Stimulated activated naive CD8-positive, alpha-beta T cell treated with anti-CD3 and anti-CD28 coated beads, Interleukin-15, Interleukin-2, amounts not matched to agents 100 U/mL and 50 U/mL, for 24 hours (primary cell): ENCODE measurements around the gene CFHR3.
"Not testable (repeated sequence)": the region's sequence is repeated elsewhere in the genome, so short reads cannot be mapped to it uniquely, and the experiment has no call there.

Experiments used
- ATAC-seq: fragments of 150-1000 bp; cut with Tn5 transposase; one replicate; pipeline ENCODE4 v1.10.0; 2021
- DNase-seq: peaks from one replicate; pipeline ENCODE4 v3.0.0; 2021

Gene CFHR3

GRCh38 chr1:196774603-196775002 lies at the start of gene CFHR3:
CFHR3 (plus strand) TSS chr1:196774840; CDS start chr1:196774887, 47 bp downstream.
- no peak for ATAC-seq

DNA sequence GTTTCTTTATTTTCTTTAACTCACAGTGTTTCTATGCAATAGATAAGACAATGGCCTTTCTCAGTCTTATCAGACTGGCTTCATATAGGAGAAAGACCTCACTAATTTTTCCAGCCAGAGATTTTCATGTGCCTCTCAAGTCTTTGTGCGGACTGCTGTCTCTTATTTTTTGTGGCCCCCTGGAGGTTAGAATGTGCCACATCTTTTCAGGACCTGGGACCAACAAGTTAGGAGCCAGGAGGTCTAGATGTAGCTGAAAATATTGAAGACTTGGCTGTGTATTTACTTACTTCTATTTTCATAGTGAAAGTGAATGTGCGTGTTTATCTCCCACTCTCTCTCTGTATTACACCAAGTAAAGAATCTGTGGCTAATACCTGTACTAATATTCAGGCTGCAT lies 42.1 kb upstream of the CFHR3 start:
- DNase-seq, result no peak
- no peak for ATAC-seq

More at GRCh38 chr1:196774603-196775002, at the start of gene CFHR3:
- DNase-seq, result no peak

- no peak for DNase-seq
- no peak for ATAC-seq
Observed at GRCh38 chr1:196733091-196733970, 41.3 kb upstream of the CFHR3 start.

- DNase-seq (no peak), ATAC-seq (no peak)
Observed at GRCh38 chr1:196734006-196734405, 40.6 kb upstream of the CFHR3 start.

GRCh38 chr1:196734460-196734859 lies 40.2 kb upstream of the CFHR3 start:
- no peak for ATAC-seq
- no peak for DNase-seq

GRCh38 chr1:196738730-196739129 lies 35.9 kb upstream of the CFHR3 start:
- no peak for ATAC-seq
- no peak for DNase-seq

- not testable (repeated sequence) for ATAC-seq, DNase-seq
Observed at GRCh38 chr1:196743244-196743643, 31.4 kb upstream of the CFHR3 start.

DNA sequence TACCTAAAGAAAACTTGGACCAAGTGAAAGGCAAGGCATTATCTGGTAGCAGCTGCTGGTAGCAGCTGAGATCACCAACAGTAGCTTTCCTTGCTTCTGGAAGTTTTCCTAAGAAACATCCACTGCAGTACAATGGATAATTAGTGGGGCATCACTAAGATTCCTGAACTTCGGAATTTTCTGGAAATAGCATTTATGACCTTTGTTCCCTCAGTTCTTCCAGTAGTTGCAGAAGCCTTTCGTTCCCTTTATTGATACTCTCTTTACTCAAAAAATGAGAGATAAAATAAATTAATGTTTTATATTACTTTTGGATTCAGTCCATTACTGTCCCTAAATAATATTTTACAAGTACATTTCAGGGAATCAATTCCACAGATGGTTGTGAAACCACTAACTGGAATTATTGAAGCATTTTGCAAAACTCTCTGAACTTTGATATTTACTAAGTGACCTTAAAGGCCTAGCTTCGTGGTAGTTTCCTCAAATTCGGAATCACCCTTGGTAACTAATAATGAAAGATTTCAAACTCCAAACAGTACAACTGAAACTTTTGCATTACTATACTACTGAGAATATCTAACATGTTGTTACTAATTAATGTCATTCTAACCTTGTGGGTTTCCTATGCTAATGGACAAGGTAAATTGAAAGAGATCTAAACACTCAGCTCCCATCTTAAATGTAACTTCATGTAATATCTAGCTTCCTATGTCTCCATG lies 9.5 kb upstream of the CFHR3 start:
- not testable (repeated sequence) for DNase-seq, ATAC-seq

GRCh38 chr1:196769823-196770222 lies 4.8 kb upstream of the CFHR3 start:
- not testable (repeated sequence) for ATAC-seq, DNase-seq

DNA sequence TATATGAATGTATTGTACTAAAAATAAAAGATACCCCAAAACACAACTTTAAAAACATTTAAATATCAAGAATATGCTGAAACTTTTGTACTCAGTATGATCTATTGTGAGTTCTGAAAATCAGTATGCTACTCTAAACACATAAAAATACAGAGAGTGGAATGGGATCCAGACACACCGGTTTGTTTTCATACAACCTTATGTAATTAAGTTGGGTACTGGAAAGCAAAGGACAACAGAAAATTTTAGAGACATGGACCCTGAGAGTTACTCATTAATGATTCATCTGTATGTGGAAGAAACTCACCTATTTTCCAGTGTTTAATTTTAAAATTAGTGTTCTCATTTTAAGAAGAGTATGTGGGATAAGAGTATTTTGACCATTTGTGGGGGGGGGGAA lies 927 bp upstream of the CFHR3 start:
- ATAC-seq, result no peak
- DNase-seq, result no peak

DNA sequence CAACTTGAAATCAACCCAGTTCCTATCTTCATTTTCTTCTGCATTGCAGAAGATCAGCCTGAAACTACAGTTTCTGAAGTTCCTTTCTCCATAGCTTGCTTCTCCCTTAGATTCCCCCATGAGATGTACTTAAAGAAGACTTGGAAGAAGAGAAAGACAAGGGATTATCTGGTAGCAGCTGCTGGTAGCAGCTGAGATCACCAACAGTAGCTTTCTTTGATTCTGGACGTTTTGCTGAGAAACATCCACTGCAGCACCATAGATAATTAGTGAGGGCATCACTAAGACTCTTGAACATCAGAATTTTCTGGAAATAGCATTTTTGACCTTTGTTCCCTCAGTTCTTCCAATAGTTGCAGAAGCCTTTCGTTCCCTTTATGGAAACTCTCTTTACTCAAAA lies 465 bp upstream of the CFHR3 start:
- ATAC-seq (no peak), DNase-seq (no peak)

GRCh38 chr1:196777603-196778002 lies 3.0 kb downstream of the CFHR3 start:
- DNase-seq (no peak), ATAC-seq (no peak)

DNA sequence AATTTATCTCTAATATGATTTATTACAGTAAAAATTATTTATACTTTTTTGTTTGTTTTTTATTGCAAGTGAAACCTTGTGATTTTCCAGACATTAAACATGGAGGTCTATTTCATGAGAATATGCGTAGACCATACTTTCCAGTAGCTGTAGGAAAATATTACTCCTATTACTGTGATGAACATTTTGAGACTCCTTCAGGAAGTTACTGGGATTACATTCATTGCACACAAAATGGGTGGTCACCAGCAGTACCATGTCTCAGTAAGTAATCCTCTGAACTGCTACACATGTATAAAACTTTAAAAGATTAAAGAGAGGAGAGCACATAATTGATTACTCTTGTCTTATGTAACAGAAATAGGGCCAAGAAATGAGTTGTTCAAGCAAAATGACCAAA lies 4.5 kb downstream of the CFHR3 start:
- no peak for ATAC-seq
- no peak for DNase-seq

DNA sequence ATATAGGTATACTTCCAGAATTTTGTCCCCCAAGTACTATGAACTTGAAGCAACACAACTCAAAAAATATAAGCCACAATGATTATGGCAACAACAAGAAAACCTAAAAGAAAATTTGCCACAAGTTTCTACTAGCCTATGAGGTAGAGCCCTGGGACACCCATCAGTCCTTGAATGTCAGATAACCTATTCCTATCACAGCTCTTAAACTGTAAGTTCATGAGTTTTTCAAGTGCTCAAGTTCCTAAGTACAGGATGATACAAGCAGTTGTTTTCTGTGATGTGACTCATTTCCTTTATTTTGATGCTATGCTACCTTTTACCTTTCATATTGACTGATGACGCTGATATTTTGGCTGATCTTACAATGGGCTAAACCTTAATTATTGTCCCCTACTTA lies 16.6 kb downstream of the CFHR3 start:
- DNase-seq, ATAC-seq: not testable (repeated sequence)

DNA sequence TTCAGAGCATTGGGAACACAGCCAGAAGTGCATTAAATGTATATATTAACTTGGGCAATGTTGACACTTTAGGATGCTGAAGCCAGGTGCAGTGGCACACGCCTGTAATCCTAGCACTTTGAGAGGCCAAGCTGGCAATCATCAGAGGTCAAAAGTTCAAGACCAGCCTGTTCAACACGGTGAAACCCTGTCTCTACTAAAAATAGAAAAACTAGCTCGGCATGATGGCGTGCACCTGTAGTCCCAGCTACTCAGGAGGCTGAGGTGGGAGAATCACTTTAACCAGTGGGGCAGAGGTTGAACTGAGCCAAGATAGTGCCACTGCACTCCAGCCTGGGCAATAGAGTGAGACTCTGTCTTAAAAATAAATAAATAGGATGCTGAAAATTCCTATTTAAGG lies 19.5 kb downstream of the CFHR3 start:
- ATAC-seq, DNase-seq: not testable (repeated sequence)

- DNase-seq (no peak), ATAC-seq (no peak)
Observed at GRCh38 chr1:196797891-196798290, 23.3 kb downstream of the CFHR3 start.

DNA sequence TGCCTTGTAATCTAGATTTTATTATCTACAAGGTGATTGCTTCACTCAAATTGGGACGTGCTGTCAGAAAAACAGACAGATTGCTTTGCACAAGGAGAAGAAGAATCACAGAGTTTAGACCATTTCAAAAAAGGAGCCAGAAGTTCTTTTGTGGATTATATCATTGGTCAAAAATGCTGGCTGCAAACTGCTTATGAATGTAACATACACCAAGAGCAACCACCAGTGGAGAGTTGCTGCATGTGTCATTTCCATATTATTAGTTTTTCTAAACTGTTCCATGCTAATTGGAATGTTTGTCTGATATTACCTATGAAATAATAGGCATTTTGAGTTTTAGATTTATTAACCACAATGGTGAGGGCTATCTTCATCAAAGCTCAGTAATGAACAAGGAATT lies 27.3 kb downstream of the CFHR3 start:
- not testable (repeated sequence) for ATAC-seq, DNase-seq

DNA sequence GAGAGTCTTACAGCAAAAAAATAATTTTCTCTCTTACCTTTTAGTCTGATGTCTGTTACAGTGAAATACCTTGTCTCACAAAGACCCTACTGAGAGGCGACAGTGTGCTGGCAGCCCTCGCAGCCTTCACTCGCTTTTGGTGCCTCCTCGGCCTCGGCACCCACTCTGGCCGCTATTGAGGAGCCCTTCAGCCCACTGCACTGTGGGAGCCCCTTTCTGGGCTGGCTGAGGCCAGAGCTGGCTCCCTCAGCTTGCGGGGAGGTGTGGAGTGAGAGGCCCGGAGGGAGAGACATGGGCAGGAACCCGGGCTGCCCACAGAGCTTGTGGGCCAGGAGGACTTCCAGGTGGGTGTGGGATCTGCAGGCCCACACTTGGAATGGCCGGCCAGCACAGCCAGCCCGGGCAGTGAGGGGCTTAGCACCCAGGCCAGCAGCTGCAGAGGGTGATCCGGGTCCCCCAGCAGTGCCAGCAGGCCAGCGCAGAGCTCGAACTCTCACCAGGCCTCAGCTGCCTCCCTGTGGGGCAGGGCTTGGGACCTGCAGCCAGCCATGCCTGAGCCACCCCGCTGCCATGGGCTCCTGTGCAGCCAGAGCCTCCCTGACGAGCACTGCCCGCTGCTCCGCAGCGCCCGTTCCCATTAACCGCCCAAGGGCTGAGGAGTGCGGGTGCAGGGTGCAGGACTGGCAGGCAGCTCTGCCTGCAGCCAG lies 34.0 kb downstream of the CFHR3 start:
- ATAC-seq (no peak), DNase-seq (no peak)

GRCh38 chr1:196817442-196817841 lies 42.8 kb downstream of the CFHR3 start:
- DNase-seq, ATAC-seq: not testable (repeated sequence)

GRCh38 chr1:196819531-196819930 lies 44.9 kb downstream of the CFHR3 start, which contains the start of gene CFHR1:
CFHR1 (plus strand) TSS chr1:196819731; CDS start chr1:196819845, 114 bp downstream.
- ATAC-seq, DNase-seq: not testable (repeated sequence)

- DNase-seq, ATAC-seq: not testable (repeated sequence)
Observed at GRCh38 chr1:196827860-196828259, 53.2 kb downstream of the CFHR3 start.
